GM21381 (cell line): Measurements from ENCODE around the gene FBXL19.

ENCODE experiments used
- ATAC-seq: cut with Tn5 transposase; IDR thresholded peaks from one replicate; pipeline ENCODE4 v1.9.1; 2021; ENCODE audit warnings: mild to moderate bottlenecking, moderate library complexity; ENCODE audit not compliant: unreplicated experiment

FBXL19 gene

GRCh38 chr16:30894540-30895368 lies 28.6 kb upstream of the FBXL19 start:
- no peak for ATAC-seq

DNA sequence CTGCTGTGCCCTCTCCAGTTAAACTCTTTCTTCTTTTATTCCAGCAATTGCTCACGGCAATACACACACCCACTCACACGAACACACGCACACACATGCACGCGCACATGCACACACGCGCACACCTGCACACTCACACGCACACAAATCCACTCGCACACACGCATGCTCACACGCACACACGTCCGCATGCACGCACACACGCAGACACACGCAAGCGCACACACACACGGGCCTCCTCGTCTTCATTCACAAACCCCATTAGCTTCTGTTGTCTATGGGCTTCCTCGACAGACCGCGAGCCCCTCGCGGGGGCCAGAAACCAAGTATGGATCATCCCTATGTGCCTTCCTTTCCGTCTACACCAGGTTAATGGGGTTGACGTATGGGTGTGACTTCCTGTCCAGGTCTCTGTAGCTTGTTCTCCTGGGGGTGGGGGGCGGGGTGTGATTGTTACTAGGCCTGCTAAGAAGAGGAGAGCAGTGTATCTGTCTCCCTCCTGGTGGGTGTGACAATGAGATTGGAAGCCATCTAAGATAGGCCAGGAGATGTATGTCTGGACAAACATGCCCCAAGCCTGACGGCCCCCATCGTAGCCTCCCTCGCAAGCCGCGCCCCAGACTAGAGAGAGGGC lies 27.6 kb upstream of the FBXL19 start:
- no peak for ATAC-seq

- no peak for ATAC-seq
These were observed 27.0 kb upstream of the FBXL19 start, which contains the start of gene CTF1 for GRCh38 chr16:30896261-30896888. TSS of gene CTF1 (plus strand) at chr16:30896614. CDS start at chr16:30896644, 30 bp downstream.

DNA sequence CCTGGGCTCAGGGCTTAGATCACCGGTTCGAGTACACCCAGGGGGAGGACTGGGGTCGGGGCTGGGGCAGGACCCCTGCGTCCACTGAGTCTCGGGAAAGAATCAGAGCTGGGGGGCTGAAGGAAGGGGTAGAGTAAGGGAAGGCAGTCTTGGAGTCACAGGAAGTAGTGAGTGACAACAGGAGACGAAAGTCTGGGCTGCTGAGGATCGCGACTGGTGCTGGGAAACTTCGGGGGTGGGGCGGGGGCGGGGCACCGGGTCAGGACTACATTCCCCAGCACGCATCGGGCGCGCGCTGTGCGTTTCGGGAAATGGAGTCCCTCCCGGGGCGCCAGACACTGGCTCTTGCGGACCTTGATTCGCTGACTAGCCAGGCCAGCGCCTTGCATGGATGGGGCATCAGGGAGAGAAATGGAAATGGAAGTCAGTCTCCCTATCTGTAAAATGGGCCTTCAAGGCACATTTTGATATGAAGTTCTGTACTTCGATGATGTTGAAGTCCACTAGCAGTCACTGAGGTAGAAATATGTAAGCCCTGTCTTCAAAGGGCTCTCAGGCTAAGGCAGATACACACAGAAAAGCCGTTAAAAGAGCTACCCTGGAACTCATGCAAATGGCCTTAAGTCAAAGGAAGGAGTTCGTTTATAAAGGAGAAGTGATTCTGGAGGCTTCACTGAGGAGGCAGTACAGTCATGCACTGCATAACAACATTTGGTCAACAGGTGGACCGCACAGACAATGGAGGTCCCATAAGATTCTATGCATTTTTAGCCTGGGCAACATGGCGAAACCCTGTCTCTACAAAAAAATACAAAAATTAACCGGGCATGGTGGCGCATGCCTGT lies 26.3 kb upstream of the FBXL19 start:
- peak; percentile 30 for ATAC-seq

DNA sequence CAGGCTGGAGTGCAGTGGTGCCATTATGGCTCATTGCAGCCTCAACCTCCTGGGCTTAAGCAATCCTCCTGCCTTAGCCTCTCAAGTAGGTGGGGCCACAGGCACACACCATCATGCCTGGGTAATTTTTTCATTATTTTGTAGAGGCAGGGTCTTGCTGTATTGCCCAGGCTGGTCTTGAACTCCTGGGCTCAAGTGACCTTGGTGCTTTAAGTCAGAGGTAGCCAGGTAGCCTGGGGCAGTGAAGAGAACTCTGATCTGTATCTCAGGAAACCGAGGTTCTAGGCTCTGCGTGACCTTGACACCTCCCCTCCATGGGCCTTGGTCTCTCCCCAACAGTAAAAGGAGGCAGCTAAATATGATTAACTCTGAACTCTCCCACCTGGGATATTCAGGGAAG lies 23.6 kb upstream of the FBXL19 start:
- no peak for ATAC-seq

DNA sequence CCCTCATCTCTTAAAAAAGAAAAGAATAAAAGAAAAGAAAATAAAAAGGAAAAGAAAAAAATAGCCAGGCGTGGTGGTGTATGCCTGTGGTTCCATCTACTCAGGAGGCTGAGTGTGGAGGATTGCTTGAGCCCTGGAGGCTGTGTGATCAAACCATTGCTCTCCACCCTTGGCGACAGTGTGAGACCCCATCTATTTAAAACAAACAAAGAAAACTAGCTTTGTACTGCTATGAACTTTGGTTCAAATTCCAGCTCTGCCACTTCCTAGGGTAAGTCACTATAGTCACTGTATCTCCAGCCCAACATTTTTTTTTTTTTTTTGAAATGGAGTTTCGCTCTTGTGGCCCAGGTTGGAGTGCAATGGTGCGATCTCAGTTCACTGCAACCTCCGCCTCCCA lies 22.8 kb upstream of the FBXL19 start:
- ATAC-seq = no peak

GRCh38 chr16:30901201-30902028 lies 22.0 kb upstream of the FBXL19 start:
- ATAC-seq = no peak

DNA sequence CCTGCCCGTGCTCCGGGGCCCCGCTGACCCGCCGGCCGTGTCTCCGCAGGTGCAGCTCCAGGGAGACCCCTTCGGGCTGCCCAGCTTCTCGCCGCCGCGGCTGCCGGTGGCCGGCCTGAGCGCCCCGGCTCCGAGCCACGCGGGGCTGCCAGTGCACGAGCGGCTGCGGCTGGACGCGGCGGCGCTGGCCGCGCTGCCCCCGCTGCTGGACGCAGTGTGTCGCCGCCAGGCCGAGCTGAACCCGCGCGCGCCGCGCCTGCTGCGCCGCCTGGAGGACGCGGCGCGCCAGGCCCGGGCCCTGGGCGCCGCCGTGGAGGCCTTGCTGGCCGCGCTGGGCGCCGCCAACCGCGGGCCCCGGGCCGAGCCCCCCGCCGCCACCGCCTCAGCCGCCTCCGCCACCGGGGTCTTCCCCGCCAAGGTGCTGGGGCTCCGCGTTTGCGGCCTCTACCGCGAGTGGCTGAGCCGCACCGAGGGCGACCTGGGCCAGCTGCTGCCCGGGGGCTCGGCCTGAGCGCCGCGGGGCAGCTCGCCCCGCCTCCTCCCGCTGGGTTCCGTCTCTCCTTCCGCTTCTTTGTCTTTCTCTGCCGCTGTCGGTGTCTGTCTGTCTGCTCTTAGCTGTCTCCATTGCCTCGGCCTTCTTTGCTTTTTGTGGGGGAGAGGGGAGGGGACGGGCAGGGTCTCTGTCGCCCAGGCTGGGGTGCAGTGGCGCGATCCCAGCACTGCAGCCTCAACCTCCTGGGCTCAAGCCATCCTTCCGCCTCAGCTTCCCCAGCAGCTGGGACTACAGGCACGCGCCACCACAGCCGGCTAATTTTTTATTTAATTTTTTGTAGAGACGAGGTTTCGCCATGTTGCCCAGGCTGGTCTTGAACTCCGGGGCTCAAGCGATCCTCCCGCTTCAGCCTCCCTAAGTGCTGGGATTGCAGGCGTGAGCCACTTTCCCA lies 21.1 kb upstream of the FBXL19 start:
- peak; percentile 66 for ATAC-seq

- no peak for ATAC-seq
These were observed 20.4 kb upstream of the FBXL19 start for GRCh38 chr16:30903002-30903401.

GRCh38 chr16:30903596-30903995 lies 19.8 kb upstream of the FBXL19 start:
- no peak for ATAC-seq

DNA sequence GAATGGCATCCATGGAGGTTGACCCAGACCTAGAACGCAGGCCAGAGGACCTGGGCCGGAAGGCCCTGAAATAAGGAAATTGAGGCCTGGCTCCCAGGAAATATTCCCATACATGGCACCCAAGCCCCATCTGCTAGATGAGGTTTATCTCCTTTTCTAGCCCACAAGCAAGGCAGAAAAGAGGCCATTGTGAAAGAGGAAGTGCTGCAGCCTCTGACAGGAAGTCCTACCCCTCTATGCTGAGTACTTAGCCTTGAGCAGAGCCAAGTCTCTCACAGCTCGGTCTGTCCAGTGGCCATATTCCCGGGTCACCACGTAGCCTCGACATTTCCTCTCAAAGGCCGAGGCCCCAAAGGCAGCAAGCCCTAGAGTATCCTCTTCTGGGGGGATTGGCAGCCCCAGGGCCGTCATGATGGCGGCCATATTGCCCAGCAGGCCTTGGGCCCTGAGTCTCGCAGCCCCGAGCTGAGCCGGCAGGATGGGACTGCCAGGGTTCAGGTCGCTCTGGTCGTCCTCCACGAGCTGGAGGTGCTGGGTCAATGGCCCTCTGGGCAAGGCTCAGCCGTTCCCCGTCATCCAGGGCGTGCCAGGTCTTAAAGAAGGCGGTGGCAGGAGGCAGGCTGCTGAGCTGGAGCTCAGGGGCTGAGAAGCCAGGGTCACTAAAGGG lies 19.1 kb upstream of the FBXL19 start:
- ATAC-seq = no peak

GRCh38 chr16:30907064-30907463 lies 16.3 kb upstream of the FBXL19 start:
- no peak for ATAC-seq

- ATAC-seq = no peak
These were observed 12.8 kb upstream of the FBXL19 start for GRCh38 chr16:30910427-30911029.

- no peak for ATAC-seq
These were observed 10.5 kb upstream of the FBXL19 start for GRCh38 chr16:30912794-30913412.

DNA sequence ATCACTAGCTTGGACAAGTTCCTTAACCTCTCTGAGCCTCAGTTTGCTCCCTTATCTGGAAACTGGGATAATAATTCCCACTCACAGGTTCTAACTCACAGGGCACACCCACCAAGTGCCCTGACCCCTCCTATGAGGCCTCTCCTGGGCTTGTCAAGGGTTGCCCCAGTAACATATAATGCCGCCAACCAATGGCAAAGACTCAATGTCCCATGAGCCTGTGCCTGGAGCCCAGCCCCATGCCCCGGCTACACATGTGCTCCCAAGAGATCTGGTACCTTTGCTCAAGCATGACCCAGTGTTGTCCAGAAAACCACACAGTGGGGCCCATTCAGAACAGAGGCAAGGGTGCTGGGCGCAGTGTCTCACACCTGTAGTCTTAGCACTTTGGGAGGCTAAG lies 8.5 kb upstream of the FBXL19 start:
- ATAC-seq = no peak

DNA sequence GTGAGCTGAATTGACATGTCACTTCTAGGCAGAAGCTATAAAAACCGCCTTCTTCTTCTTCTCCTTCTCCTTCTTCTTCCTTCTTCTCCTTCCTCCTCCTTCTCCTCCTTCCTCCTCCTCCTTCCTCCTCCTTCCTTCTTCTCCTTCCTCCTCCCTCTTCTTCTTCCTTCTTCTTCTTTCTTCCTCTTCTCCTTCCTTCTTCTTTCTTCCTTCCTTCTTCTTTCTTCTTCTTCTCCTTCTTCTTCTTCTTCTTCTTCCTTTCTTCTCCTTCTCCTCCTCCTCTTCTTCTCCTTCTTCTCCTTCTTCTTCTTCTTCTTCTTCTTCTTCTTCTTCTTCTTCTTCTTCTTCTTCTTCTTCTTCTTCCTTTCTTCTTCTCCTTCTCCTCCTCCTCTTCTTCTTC lies 4.8 kb upstream of the FBXL19 start:
- ATAC-seq = no peak

DNA sequence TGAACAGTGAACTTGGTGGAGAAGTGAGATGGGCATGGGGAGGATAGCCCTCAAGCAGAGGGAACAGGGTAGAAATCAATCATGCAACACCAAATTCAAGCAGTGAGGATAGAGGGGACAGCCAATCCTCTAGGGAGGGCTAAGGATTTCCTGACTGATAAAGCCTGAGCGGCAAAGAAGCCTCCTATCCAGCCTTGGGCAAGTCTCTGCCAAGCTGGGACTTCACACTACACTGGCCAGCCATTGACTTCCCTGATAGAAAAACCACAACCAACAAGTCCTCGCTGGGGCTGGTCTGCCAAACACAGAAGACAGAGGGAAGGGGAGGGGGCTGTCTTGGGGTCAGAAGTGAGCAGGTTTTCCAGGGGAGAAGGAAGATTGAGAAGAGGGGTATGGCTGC lies 2.5 kb upstream of the FBXL19 start:
- no peak for ATAC-seq

DNA sequence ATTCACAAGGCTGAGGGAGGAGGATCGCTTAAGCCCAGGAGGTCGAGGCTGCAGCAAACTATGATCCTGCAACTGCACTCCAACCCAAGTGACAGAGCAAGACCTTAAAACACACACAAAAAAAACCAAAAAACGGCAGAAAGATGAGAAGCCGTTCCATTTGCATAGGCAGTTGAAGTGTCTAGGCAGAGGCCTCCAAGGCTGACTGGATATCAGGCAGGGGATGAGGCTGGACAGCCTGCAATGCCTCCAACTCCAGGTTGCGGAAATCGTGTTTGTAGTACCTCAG lies 2.0 kb upstream of the FBXL19 start:
- ATAC-seq = no peak
